ENCODE measurements around the gene ADGRA1. TPM values are rescaled to one million over a fixed set of nuclear protein-coding genes. Genes with fewer than 3 reads are reported as not detected.

ADGRA1 gene
- total and polyA plus RNA-seq, 10 of the 15 experiments (the other 5 are each of a cell fraction or from before 2014, with no cell fraction given), result not detected

GRCh38 chr10:133097418-133097817 is 9.7 kb downstream of the ADGRA1 start:
- no peaks in the 10 kb centered on the region for H4K20me1 ChIP-seq (ENCODE audit: control insufficient read depth, insufficient read depth)
- H3K27me3 ChIP-seq (replicated peaks in 1 of 2; ENCODE audit: control insufficient read depth in 2 of 2, insufficient read depth in 2 of 2, low read length in 1 of 2), result no peaks in the 10 kb centered on the region
- H3K79me2 ChIP-seq (ENCODE audit: control insufficient read depth, insufficient read depth, low read length), result no peaks in the 10 kb centered on the region
- in situ Hi-C loops (cut with MboI) (no loop called here), intact Hi-C loops (cut with micrococcal nuclease; ENCODE audit: unreplicated experiment) (no loop called here)
- DNase-seq (ENCODE audit: low read depth, low spot score) (no peak), FAIRE-seq (no peak), ATAC-seq (no peak)
- TF ChIP-seq CREM (IDR thresholded peaks at IDR 0.05; ENCODE audit: low read depth) (no peak), MEF2B (IDR thresholded peaks at IDR 0.05; ENCODE audit: partially characterized antibody, poor library complexity, severe bottlenecking) (no peak), IKZF2 (IDR thresholded peaks at IDR 0.05) (no peak), TCF12 (IDR thresholded peaks at IDR 0.05; ENCODE audit: low read depth, low read length) (no peak), POLR2A (IDR thresholded peaks at IDR 0.05; ENCODE audit: low read depth, low read length) (no peak), ZBED1 (IDR thresholded peaks at IDR 0.05; ENCODE audit: borderline replicate concordance) (no peak), PAX5 (IDR thresholded peaks at IDR 0.05; ENCODE audit: borderline replicate concordance, low read depth, low read length) (no peak), NR2C1 (IDR thresholded peaks at IDR 0.05) (no peak), RCOR1 (conservative IDR thresholded peaks at IDR 0.05; ENCODE audit: low read depth, low read length) (no peak), ELK1 (IDR thresholded peaks at IDR 0.05; ENCODE audit: low read depth, low read length) (no peak), SREBF1 (IDR thresholded peaks at IDR 0.05; ENCODE audit: low read length) (no peak), RELA (IDR thresholded peaks at IDR 0.05; ENCODE audit: borderline replicate concordance, partially characterized antibody) (no peak), YBX1 (IDR thresholded peaks at IDR 0.05) (no peak), ZNF622 (IDR thresholded peaks at IDR 0.05) (no peak), CTCF (IDR thresholded peaks at IDR 0.05 in 2 of 3, conservative IDR thresholded peaks at IDR 0.05 in 1 of 3; ENCODE audit: control insufficient read depth in 2 of 3, extremely low read depth in 1 of 3, insufficient read depth in 1 of 3, low read depth in 3 of 3, low read length in 3 of 3) (no peak), DPF2 (IDR thresholded peaks at IDR 0.05) (no peak)
- TF ChIP-seq, protein P1, sequence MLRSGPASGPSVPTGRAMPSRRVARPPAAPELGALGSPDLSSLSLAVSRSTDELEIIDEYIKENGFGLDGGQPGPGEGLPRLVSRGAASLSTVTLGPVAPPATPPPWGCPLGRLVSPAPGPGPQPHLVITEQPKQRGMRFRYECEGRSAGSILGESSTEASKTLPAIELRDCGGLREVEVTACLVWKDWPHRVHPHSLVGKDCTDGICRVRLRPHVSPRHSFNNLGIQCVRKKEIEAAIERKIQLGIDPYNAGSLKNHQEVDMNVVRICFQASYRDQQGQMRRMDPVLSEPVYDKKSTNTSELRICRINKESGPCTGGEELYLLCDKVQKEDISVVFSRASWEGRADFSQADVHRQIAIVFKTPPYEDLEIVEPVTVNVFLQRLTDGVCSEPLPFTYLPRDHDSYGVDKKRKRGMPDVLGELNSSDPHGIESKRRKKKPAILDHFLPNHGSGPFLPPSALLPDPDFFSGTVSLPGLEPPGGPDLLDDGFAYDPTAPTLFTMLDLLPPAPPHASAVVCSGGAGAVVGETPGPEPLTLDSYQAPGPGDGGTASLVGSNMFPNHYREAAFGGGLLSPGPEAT (IDR thresholded peaks at IDR 0.05; ENCODE audit: low read depth), result no peak
- no peak overlapping the region for H2AFZ ChIP-seq (ENCODE audit: control insufficient read depth, low read depth, low read length)
- 29% methylated on average over 18 of the region's 18 CpGs for WGBS (ENCODE audit: insufficient coverage, insufficient replicate concordance, low lambda C conversion rate, missing lambda C conversion rate)
- no peak overlapping the region for H3K4me3 ChIP-seq
- H3K36me3 ChIP-seq (ENCODE audit: control insufficient read depth in 2 of 2, insufficient read depth in 2 of 2, low read length in 1 of 2), result no peaks in the 10 kb centered on the region
- no TSS peak for BruUV-seq (replicated peaks)
- H3K9ac ChIP-seq (ENCODE audit: control insufficient read depth, insufficient read depth, low read length), result no peak overlapping the region
- no peak overlapping the region for H3K4me2 ChIP-seq (ENCODE audit: control insufficient read depth, insufficient read depth)
- H3K4me1 ChIP-seq (ENCODE audit: control insufficient read depth, insufficient read depth, low read length), result no peaks in the 10 kb centered on the region
- no peaks in the 10 kb centered on the region for H3K9me3 ChIP-seq (replicated peaks; ENCODE audit: control insufficient read depth, insufficient read depth, low read length)
- SMC1A ChIA-PET (ENCODE audit: uncharacterized antibody, unreplicated experiment), result no interaction called here
- H3K27ac ChIP-seq (ENCODE audit: control insufficient read depth, insufficient read depth), result no peak overlapping the region
- CTCF ChIA-PET, result no interaction called here
- POLR2A ChIA-PET, result no interaction called here
- RAD21 ChIA-PET (ENCODE audit: unreplicated experiment), result no interaction called here
